Umbilical cord (tissue), 2 donors: Measurements from ENCODE around the gene SLC2A1. TPM values are rescaled to one million over a fixed set of nuclear protein-coding genes. Genes with fewer than 3 reads are reported as not detected.

Experiments used
- DNase-seq: peaks from one replicate; pipeline ENCODE4 v3.0.0-alpha.2; 2015; ENCODE audit warnings: low spot score
- total RNA-seq: library from RNA; depleted of rRNA; stranded (reverse); fragments of >200 nt; gene quantifications from one replicate; pipeline ENCODE4 v1.2.3, GENCODE V29; 2014; ENCODE audit warnings: low replicate concordance; ENCODE audit not compliant: insufficient read depth

The SLC2A1 gene
- total RNA-seq, 1 donor from 2014 or later, result 201 TPM

DNA sequence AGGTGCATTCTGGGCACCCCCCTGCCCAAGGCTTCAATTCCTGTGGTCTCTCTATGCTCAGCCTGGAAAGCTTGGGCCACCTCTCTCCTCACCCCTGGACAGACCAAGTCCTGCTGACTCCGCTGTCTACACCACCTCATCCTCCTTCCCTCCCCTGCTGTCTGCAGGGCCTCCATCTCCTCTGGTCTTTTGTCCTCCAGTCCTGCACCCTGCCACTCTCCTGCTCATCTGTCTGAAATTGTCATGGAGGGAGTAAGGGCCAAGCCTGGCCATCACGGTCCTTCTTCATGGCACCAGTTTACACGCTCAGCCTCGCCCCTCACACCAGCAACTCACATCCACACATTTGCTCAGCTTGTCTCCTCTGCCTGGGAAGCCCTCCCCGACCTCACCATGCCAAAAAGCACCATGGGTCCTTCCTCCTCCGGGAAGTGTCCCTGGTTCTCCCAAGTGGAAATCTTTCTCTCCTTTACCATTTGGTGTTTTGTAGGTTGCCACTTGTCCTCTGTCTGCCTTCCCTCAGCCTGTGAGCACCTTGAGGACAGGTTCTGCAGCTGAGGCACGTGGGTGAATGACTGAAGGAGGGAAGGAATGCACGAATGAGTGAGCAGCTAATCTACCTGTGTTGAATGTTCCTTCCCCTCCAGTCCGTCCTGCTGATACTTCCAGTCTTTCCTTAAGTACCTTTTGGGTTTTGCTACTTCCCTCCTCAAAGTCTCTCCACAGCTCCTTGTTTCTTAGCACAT is 2.1 kb upstream of the SLC2A1 start:
- DNase-seq, result no peak

DNA sequence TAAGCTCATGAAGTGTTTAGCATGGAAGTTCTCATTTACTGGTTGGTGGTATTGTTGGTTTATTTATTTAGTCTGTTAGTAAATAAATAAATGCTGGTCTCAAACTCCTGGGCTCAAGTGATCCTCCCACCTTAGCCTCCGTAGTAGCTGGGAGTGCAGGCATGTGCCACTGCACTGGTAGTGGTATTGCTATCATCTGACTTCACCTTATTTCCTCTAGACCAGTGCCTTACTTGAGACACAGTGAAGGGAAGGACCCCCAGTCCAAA is 1.4 kb upstream of the SLC2A1 start:
- DNase-seq, result no peak

DNA sequence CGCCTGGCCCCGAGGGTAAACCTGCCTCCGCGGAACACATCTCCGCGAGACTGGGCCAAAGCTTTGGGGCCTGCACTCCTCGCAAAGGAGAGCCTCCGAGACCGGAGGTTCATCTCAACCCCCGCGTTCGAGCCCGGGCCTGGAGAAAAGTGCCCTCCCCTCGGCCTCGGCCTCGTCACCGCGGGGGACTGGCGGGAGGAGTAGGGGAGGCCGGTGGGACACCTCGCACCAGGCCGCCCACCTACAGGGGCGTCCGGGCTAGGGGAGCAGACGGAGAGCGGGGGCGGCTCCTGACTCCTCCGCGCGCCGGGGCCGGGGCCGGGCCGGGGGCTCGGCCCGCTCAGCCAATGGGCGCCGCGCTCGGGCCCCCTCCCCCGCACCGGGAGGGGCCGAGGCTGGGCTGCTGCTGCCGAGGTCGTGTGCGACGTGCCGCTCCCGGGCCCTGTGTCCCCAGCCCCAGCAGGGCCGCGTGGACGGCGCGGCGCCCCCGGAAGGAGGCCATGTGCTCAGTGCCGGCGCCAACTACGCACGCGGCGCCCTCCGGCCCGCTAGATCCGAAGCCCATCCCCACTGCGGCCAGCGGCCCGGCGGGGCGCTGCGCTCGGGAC is 684 bp downstream of the SLC2A1 start:
- DNase-seq, result peak; percentile 77

DNA sequence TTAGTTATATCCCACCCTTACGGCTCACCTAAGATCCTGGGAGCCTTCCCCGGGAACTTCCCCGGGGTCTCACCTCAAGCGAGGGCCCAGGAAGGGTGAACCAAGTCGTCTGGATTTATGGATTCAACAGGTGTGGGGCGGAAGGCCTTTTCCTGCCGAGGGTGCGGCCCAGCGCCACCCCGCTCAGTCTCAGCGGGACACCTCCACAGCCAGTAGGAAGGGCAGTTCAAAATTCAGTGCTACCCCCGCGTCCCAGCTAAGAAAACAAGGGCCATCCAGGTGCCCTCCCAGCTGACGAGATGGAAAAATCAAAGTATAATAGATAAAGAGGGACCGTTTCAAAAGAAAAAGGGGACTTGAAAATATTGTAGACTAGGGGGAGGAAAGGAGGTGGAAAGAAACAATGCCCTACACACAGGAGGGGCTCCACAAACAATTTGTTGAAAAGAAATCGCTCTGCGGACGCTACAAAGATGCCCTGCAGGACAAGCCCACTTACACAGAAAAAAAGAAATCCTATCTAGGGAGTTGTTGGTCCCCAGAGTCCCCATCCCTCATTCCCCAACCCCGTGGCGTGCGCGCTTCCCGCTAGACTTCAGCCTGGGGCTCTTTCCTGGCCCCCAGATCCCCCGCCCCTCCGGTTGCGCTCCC is 1.3 kb downstream of the SLC2A1 start:
- no peak for DNase-seq

DNA sequence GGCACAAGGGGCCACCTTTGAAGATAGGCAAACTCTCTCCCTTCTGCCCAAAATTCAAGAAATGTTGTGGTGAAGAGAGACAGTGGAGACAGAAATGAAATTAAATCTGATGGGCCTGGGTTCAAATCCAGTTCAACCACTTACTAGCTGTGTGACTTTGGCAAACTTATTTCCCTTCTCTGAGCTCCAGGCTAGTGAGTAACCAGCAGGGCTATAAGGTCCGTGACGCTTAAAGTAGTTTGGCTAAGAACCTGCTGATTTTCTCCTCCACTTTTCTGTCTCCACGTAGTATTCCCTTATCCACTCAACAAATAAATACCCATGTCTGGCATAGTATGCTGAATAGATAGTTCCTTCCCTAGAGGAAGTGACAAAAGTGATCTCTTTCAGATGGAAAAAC is 1.9 kb downstream of the SLC2A1 start:
- DNase-seq, result no peak

DNA sequence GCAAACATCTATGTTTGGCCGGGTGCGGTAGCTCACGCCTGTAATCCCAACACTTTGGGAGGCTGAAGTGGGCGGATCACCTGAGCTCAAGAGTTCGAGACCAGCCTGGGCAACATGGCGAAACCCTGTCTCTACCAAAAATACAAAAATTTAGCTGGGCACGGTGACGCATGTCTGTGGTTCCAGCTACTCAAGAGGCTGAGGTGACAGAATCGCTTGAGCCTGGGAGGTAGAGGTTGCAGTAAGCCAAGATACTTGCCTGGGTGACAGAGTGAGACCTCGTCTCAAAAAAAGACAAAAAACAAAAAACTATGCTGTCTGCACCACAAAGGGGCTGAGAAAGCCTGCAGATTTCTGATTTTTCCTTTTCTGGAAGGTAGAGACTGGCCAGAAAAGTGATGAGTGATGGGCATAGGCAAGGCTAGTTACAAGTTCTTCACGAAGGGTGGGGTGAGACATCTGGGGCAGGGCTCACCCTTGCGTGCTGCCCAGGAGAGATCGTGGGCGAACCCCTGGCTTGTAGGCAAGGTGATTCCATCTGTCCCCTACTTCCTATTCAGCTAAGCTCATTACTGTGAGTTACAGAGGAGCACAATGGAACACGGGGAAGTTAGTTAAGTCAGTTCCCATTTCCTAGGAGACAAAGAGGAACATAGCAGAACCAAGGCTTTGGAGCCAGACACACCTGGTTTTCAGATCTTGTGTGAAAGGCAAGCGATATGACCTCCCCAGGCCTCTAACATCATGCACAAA is 3.2 kb downstream of the SLC2A1 start:
- no peak for DNase-seq

DNA sequence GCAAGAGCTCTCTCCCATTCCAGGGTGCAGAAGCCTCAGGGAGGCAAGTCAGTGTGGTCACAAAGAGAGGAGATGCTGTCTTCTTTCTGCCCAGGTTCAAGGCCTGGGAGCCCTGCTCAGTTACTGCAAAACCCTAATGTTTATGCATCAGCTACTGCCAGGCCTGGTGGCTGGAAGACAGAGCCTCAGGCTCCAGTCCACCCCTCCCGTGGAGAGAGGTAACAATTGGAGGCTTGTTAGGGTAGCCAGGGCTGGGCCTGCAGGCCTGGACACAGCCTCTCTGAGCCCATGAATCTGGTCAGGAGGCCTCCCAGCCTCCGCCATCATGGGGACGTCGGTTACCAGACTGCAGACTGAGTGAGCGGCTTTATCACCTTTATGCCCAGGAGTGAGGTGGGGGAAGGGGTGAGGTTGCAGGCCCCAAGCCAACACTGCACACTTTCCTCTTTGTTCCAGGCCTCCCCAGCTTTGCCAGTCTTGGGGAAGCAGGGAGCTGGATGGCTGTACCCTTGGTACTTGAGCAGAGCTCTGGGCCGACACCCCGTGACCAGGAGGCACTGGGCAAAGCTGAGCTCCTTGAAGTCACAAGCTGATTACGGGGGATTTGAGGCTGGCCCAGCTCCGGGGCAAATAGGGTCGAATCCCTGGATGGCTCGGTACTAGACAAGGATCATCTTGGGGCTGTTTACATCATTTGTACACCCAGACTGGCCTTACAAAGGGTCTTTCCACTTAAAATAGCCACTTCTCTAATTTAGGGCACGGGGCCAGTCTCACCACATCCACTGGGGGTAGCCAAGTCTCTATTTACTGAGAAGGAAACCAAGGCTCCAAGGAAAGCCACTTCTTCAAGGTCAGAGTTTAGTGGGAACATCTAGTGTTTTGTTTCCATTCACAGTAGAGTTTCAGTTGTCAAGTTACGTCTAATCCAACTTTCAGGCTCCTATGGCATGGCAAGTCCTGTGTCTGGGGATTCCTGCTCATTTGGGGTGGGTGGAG is 5.2 kb downstream of the SLC2A1 start:
- no peak for DNase-seq

DNA sequence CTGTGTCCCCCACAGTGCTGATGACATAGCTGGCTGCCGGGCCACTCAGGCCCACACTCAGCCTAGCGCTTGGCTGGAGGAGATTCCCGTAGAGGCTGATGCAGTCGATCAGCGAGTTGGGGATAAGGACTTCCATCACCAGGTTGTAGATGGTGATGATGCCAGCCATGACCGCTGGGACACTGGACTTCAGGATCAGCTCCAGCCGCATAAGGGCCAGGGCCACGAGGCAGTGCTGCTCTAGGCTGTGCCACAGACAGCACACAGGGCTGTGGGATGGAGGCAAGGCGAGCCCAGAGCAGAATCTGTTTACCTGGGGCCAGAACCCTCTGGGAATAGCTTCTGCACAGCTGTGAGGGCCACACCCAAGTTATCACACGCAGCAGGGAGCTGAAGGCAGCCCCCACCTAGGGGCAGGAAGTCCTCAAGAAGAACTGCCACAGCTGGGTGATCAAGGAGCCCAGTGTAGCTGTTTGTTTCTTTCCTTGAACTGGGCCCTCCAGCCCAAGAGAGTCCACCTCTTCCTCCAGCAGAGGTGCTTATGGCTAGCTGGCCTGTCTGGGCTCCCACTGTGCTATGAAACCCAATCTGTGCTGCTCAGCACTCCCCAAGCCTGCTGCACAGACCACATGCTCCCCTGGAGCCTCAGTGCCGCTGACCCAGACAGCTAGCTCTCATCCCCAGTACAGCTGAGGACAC is 6.2 kb downstream of the SLC2A1 start:
- no peak for DNase-seq

DNA sequence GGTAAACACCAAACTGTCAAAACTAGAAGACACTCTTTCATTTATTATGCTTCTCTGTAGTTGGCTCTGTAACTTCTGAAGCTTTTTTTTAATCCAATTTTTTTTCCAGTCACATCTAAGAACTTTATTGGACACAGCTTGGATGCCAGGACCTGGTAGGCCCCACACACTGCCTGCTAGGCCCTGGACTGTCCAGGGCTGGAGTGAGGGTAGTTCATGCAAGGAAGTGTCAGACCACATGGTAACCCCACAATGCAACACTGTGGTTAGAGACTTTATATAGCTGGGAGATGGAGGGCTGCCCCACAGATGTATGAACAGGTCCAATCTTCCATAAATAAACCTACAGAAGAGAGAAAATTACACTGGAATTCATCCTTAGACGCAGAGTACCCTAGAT is 7.1 kb downstream of the SLC2A1 start:
- no peak for DNase-seq

DNA sequence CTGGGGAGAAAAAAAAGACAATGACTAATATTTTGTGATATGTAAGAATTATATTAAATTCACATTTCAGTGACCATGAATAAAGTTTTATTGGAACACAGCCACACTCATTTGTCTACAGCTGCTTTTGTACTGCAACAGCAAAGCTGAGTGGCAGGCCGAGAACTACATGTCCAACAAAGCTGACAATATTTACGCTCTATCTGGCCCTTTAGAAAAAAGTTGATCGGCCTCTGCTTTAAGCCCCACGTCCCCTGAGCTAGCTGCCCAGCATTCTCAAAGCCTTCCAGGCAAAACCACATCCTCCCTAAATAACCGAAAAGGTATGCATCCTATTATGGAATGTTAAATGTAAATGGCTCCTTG is 8.6 kb downstream of the SLC2A1 start:
- no peak for DNase-seq

DNA sequence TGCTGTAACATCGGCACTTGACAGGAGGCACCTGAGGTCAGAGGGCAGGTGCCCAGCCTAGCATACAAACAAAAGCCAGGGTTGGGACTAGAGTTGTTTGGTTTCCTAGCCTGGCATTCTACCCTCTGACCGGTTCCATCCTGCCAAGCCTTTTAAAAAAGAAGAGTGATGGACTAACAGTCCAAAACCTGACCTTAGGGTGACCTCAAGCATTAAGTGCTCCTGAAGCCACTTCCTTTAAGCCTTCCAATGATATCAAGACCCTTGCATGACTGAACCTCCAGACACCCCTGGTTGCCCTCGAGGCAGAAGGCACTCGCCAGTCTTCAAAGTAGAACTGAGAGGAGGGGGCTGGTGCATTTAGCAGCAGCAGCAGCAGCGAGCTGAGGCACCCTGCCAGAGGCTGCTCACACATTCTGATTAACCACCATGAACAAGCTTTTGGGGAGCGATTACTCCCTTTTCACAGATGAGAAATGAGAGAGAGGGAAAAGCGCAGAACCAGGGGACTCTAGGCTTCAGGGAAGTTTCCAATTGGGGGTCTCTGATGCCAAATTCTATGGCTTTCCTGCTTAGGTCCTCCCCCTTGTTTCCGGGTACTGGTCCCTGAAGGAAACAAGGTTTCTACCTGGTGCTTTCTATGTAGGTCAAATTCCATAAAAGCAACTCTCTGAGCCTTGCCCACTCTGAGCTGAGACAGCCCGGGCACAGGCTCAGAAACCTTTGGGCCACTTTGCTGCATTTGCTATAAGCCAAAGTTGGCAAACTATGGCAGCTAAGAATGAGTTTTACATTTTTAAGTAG is 9.2 kb downstream of the SLC2A1 start:
- no peak for DNase-seq

DNA sequence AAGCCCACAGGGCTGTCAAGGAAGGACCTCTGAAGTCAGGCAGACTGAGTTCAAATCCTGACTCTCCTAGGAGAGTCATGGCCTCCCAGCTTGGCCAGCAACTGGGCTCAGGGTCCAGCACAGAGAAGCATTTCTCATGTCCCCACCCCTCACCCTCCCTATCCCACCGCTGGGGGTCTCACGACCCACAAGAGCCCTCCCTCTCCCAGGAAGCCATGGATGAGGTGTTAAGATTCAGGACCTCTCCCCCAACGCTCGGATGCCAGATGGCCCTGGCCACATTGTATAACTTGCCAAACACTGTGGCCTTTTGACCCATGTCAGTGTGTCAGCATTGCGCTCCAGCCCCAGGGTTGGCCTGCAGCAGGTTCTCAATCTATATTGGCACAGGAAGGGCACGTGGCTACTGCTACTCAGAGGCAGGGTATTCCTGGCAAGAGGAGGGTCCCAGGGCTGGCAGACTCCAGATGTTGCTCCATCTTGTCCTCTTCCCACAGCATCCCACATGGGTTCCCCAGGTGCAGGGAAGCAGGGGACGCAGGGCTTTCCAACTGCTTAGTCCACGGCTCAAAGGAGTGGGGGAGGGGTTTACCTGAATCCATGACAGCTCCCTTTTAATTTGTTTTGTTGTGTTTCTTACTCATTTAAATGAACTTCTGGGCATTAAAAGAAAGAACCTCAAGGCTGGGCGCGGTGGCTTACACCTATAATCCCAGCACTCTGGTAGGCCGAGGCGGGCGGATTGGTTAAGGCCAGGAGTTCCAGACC is 10.5 kb downstream of the SLC2A1 start:
- no peak for DNase-seq

DNA sequence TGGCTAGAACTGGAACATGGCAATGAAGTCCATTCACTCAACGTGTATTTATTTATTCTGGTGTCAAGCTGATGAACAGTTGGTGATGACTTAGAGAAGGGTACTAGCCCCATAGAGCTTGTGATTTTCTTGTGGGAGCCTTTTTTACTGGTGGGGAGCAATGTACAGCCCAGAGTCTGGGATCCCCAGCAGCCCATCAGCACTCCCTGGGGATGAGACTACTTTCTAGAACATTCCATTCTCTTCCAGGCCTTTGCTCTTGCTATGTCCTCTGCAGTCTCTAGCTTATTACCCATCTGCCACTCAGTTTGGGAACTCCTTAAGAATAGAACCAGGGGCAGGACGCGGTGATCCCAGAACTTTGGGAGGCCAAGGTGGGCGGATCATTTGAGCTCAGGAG is 11.6 kb downstream of the SLC2A1 start:
- no peak for DNase-seq

DNA sequence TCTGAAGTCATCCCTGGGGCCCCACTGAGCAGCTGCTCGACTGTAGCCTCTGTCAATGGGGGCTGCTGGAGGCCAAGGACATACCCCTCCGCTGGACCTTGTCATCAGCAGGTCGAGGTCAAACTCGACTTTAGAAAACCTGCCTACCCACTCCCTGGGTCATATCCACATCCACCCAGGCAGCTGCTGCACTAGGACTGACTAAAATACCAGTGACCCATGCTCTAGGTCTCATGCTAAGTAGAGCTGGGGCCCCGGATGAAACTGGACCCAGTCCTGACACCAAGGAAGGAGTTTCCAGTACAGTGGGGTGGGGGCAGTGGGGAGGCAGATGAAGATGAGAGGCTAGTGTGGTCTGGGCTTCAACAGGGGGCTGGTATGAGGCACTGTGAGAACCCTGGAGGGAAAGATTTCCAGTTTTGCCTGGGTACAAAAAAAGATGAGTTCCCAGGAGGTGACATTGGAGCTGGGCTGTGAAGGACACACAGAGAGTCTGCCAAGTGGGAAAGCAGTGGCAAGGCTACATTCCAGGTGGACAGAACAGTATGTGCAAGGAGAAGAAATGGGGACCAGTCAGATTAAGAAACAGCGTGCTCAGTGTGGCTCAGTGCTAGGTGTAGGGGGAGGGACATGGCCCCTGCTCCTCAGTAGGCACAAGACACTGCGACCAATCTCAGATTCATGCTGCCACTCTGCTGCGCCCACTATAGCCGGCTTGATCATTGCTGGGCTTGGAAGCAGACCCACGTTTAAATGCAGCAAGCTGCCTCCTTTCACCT is 12.4 kb downstream of the SLC2A1 start:
- no peak for DNase-seq

DNA sequence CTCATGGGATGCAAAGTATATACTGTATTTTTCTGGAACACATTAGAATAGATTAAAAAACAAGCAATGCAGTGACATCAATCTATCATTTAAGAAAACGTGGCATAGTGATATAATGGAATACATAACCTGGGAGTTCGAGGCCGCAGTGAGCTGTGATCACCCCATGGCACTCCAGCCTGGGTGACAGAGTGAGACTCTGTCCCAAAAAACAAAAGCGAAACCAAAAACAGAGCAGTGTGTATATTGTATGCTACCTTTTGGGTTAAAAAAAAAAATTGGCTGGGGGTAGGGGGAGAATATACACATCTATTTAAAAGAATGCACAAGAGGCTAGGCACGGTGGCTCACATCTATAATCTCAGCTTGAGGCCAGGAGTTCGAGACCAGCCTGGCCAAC is 13.5 kb downstream of the SLC2A1 start:
- DNase-seq, result no peak

DNA sequence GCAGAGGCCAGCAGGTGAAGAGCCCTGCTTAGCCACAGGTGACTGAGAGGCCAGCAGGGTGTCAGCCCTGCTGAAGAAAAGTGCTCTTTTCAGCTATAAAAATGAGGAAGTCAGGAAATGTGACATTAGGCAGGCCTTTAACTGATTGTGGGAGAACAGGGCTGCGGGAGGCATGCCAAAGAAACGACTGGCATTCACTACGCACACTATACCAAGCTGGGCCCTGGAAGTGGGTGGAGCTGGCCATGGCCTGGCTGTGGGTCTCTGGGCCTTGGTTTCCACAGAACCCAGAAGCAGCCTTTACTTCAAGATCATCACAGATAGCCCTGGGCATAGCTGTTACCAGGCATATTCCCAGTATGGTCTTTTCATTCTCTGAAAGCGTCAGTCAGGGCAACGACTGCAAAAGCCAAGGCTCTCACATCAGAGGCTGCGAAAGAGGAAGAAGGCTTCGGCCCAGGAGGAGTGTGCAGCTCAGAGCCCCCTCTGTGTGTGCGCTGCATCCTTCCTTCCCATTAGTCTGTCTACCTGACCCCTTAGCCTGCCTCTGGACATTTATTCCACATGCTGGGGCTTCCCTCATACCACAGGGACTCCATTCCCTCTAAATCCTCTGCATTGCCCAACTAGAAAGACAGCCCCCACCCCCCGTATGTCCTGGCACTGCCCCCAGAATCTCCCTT is 14.3 kb downstream of the SLC2A1 start:
- peak; percentile 46 for DNase-seq

DNA sequence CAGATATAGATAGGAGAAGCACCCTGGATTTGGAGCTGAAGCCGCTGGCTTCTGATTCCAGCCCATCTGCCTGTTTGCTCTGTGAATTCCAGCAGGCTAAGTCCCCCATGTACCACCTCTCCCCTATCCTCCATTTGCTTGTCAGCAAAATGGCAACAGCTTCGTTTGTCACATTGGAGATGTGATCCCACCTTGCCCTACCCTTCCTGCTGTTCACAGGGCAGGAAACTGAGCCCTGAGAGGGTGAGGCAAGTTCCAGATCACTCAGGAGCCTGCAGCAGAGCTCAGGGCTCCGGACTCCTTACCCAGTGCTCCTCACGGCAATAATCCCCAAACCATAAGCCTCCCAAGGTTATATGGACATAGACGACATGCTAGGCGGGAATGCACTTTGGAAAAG is 14.9 kb downstream of the SLC2A1 start:
- DNase-seq, result no peak

DNA sequence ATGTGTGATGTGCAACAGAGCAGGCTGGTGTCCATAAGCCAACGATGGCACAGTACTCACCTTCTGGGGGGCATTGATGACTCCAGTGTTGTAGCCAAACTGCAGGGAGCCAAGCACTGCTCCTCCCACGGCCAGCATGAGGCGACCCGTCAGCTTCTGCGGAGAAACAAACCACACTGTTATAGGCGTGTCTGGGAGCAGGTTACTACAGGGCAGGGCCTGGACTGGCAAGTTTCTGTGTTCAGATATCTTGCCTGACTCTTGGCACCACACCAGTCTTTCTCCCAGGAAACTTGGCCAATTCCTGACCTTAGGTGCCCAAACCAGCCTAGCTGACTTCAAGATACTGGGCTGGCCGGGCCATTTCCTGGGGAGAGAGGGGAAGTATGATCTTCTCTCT is 15.5 kb downstream of the SLC2A1 start:
- no peak for DNase-seq
